Gastrocnemius medialis (tissue), 4 donors: ENCODE results near the gene BLOC1S3. TPM values are rescaled to one million over a fixed set of nuclear protein-coding genes. Genes with fewer than 3 reads are reported as not detected.

Experiments used
- ATAC-seq, 2 donors: fragments of 150-250 bp; one replicate each; pipeline ENCODE4 v1.9.1; 2016
- DNase-seq, 2 donors: peaks; one replicate each; pipeline ENCODE4 v3.0.0-alpha.2; 2019
- H3K27ac ChIP-seq, 4 donors: fragments of 200-600 bp; sonication (generic); 1 replicate in 1 of 4; 2 replicates in 3 of 4; pipeline ENCODE4 v1.5.1; 2016 to 2018; ENCODE audit warnings: mild to moderate bottlenecking in 2 of 4, moderate library complexity in 1 of 4
- H3K27me3 ChIP-seq, 3 donors: fragments of 200-600 bp; sonication (generic) in 2 of 3; 1 replicate in 1 of 3; 2 replicates in 2 of 3; pipeline versions ENCODE4 v1.5.1 to v1.6.0; 2016 to 2019; ENCODE audit warnings: mild to moderate bottlenecking in 1 of 3, moderate library complexity in 1 of 3
- H3K36me3 ChIP-seq, 2 donors: fragments of 200-600 bp; sonication (generic) in 1 of 2; one replicate each; pipeline ENCODE4 v1.5.1; 2017 to 2018
- H3K4me1 ChIP-seq, 2 donors: fragments of 200-600 bp; sonication (generic) in 1 of 2; one replicate each; pipeline ENCODE4 v1.5.1; 2016 to 2017; ENCODE audit warnings: mild to moderate bottlenecking in 2 of 2
- H3K4me3 ChIP-seq, 4 donors: fragments of 200-600 bp; sonication (generic) in 3 of 4; 1 replicate in 1 of 4; 2 replicates in 3 of 4; pipeline ENCODE4 v1.5.1; 2016 to 2019; ENCODE audit warnings: mild to moderate bottlenecking in 2 of 4
- H3K9me3 ChIP-seq, 3 donors: fragments of 200-600 bp; sonication (generic) in 2 of 3; 1 replicate in 1 of 3; 2 replicates in 2 of 3; pipeline ENCODE4 v1.5.1; 2016 to 2019
- CTCF ChIP-seq, 5 experiments: fragments of 450-650 bp in 3 of 5; fragments of 200-600 bp in 2 of 5; sonication (generic) in 2 of 5; IDR thresholded peaks in 4 of 5; conservative IDR thresholded peaks in 1 of 5; 1 replicate in 4 of 5; 2 replicates in 1 of 5; pipeline ENCODE4 v1.5.1; 2016 to 2019; ENCODE audit warnings: antibody characterized with exemption in 5 of 5, mild to moderate bottlenecking in 3 of 5, moderate library complexity in 3 of 5
- POLR2A ChIP-seq, 2 donors: fragments of 450-650 bp; IDR thresholded peaks; one replicate each; pipeline ENCODE4 v1.6.1; 2017; ENCODE audit warnings: antibody characterized with exemption in 2 of 2, mild to moderate bottlenecking in 2 of 2, moderate library complexity in 2 of 2
- in situ Hi-C, 4 donors: fragments of 200-750 bp; cut with MboI; loops; one replicate each; pipeline versions ENCODE4 v1.15.0 to v1.8.0; 2017; ENCODE audit warnings: low sequenced_read_pairs in 4 of 4
- intact Hi-C: fragments of 100-400 bp; cut with DNase I; formaldehyde crosslinking; loops from one replicate; pipeline ENCODE4 v1.15.1; 2023; ENCODE audit warnings: low total_unique reads
- total RNA-seq, 4 donors: library from RNA; depleted of rRNA; stranded (reverse); fragments of >200 nt; gene quantifications; one replicate each; pipeline versions ENCODE4 v1.1.0 to v1.2.3, GENCODE V29; 2016

BLOC1S3 gene
- total RNA-seq, 4 donors from 2014 or later = 1.9 to 14.9 (median 5.8) TPM

GRCh38 chr19:45216667-45217066 lies 38.1 kb downstream of the BLOC1S3 start:
- in situ Hi-C loops = no loop called here
- TF ChIP-seq POLR2A (IDR thresholded peaks at IDR 0.05) = no peak
- no peak for TF ChIP-seq CTCF (IDR thresholded peaks at IDR 0.05 in 4 of 5, conservative IDR thresholded peaks at IDR 0.05 in 1 of 5)
- Histone ChIP-seq H3K27me3 (peaks cover 24 to 41% (median 40%) of the 10 kb centered on the region in 3 donors), H3K36me3 (no peaks in the 10 kb centered on the region), H3K27ac (no peak overlapping the region), H3K4me1 (no peaks in the 10 kb centered on the region), H3K9me3 (no peaks in the 10 kb centered on the region), H3K4me3 (no peak overlapping the region)
- intact Hi-C loops = no loop called here
- no peak for DNase-seq
- no peak for ATAC-seq

GRCh38 chr19:45217193-45217956 lies 38.8 kb downstream of the BLOC1S3 start:
- intact Hi-C loops (no loop called here), in situ Hi-C loops (no loop called here)
- Histone ChIP-seq H3K9me3 (no peaks in the 10 kb centered on the region), H3K27me3 (peaks cover 24 to 42% (median 40%) of the 10 kb centered on the region in 3 donors), H3K4me3 (no peak overlapping the region), H3K36me3 (no peaks in the 10 kb centered on the region), H3K27ac (no peak overlapping the region), H3K4me1 (no peaks in the 10 kb centered on the region)
- no peak for DNase-seq
- TF ChIP-seq POLR2A (IDR thresholded peaks at IDR 0.05) = no peak
- TF ChIP-seq CTCF (IDR thresholded peaks at IDR 0.05 in 4 of 5, conservative IDR thresholded peaks at IDR 0.05 in 1 of 5) = no peak
- ATAC-seq = no peak

GRCh38 chr19:45217957-45218334 lies 39.4 kb downstream of the BLOC1S3 start:
- in situ Hi-C loops (no loop called here), intact Hi-C loops (no loop called here)
- TF ChIP-seq POLR2A (IDR thresholded peaks at IDR 0.05) (no peak), CTCF (IDR thresholded peaks at IDR 0.05 in 4 of 5, conservative IDR thresholded peaks at IDR 0.05 in 1 of 5) (no peak)
- H3K4me1 ChIP-seq = no peaks in the 10 kb centered on the region
- H3K4me3 ChIP-seq = no peak overlapping the region
- DNase-seq (no peak), ATAC-seq (no peak)
- peaks cover 24 to 42% (median 40%) of the 10 kb centered on the region in 3 donors for H3K27me3 ChIP-seq
- H3K36me3 ChIP-seq = no peaks in the 10 kb centered on the region
- no peaks in the 10 kb centered on the region for H3K9me3 ChIP-seq
- no peak overlapping the region for H3K27ac ChIP-seq

GRCh38 chr19:45218426-45218825 lies 39.8 kb downstream of the BLOC1S3 start:
- Histone ChIP-seq H3K9me3 (no peaks in the 10 kb centered on the region), H3K4me1 (no peaks in the 10 kb centered on the region), H3K36me3 (no peaks in the 10 kb centered on the region), H3K4me3 (no peak overlapping the region), H3K27ac (no peak overlapping the region), H3K27me3 (peaks cover 24 to 42% (median 40%) of the 10 kb centered on the region in 3 donors)
- no peak for DNase-seq
- no peak for ATAC-seq
- TF ChIP-seq POLR2A (IDR thresholded peaks at IDR 0.05) (no peak), CTCF (IDR thresholded peaks at IDR 0.05 in 4 of 5, conservative IDR thresholded peaks at IDR 0.05 in 1 of 5) (no peak)
- in situ Hi-C loops = no loop called here
- intact Hi-C loops = no loop called here
